Upper lobe of left lung (tissue), 6 donors: Measurements from ENCODE around the gene TNS3. TPM values are rescaled to one million over a fixed set of nuclear protein-coding genes. Genes with fewer than 3 reads are reported as not detected.

Source experiments
- ATAC-seq, 2 donors: fragments of 200-7000 bp; cut with Tn5 transposase; one replicate each; pipeline ENCODE4 v1.9.1; 2022; ENCODE audit warnings: mild to moderate bottlenecking in 2 of 2, moderate library complexity in 2 of 2; ENCODE audit not compliant: low FRiP score in 2 of 2
- DNase-seq, 2 donors: peaks; one replicate each; pipeline ENCODE4 v3.0.0-alpha.2; 2019 to 2020
- H3K27ac ChIP-seq, 4 donors: fragments of 200-600 bp; sonication (generic); one replicate each; pipeline ENCODE4 v1.5.1; 2016 to 2019
- H3K27me3 ChIP-seq, 4 donors: fragments of 200-600 bp; sonication (generic); one replicate each; pipeline ENCODE4 v1.5.1; 2017 to 2019
- H3K36me3 ChIP-seq, 4 donors: fragments of 200-600 bp; sonication (generic); one replicate each; pipeline ENCODE4 v1.5.1; 2016 to 2019
- H3K4me1 ChIP-seq, 4 donors: fragments of 200-600 bp; sonication (generic); one replicate each; pipeline ENCODE4 v1.5.1; 2018 to 2019
- H3K4me3 ChIP-seq, 4 donors: fragments of 200-600 bp; sonication (generic); one replicate each; pipeline ENCODE4 v1.5.1; 2017 to 2019; ENCODE audit warnings: mild to moderate bottlenecking in 2 of 4, moderate library complexity in 1 of 4
- H3K9me3 ChIP-seq, 4 donors: fragments of 200-600 bp; sonication (generic); one replicate each; pipeline ENCODE4 v1.5.1; 2018 to 2019
- EP300 ChIP-seq, 4 donors: sonication (generic); formaldehyde crosslinking; IDR thresholded peaks; one replicate each; pipeline ENCODE4 v1.5.1; 2017; ENCODE audit warnings: antibody characterized with exemption in 4 of 4, control low read depth in 2 of 4
- POLR2A ChIP-seq, 4 donors: fragments of 450-650 bp; IDR thresholded peaks; one replicate each; pipeline ENCODE4 v1.5.1; 2016 to 2017; ENCODE audit warnings: antibody characterized with exemption in 4 of 4, mild to moderate bottlenecking in 2 of 4
- POLR2AphosphoS5 ChIP-seq, 2 donors: sonication (generic); formaldehyde crosslinking; IDR thresholded peaks; one replicate each; pipeline ENCODE4 v1.5.1; 2017; ENCODE audit warnings: antibody characterized with exemption in 2 of 2
- WGBS, 2 donors: methylation state at CpG; one replicate each; pipeline ENCODE4 v1.1.5; 2017 to 2018; 5-methylcytosine and 5-hydroxymethylcytosine counted together
- total RNA-seq, 6 donors: library from RNA; depleted of rRNA in 4 of 6; stranded (reverse); fragments of >200 nt in 4 of 6; gene quantifications; one replicate each; pipeline versions ENCODE4 v1.1.0 to v1.2.1, GENCODE V29; 2016 to 2021
- TF ChIP-seq, protein P1 (sequence below), 6 experiments: fragments of 450-650 bp in 4 of 6; fragments of 200-600 bp in 2 of 6; sonication (generic) in 2 of 6; IDR thresholded peaks; one replicate each; pipeline ENCODE4 v1.5.1; 2016 to 2019; ENCODE audit warnings: antibody characterized with exemption in 6 of 6
- donor health status: DM: no; HTN: no; CAD: no; lungs with moderate emphysema.
- donor health status: DM: no; HTN: yes; CAD: no; lungs with severe emphysema.

The TNS3 gene
- total RNA-seq, 6 donors from 2014 or later: 90.6 to 266 (median 143) TPM

DNA sequence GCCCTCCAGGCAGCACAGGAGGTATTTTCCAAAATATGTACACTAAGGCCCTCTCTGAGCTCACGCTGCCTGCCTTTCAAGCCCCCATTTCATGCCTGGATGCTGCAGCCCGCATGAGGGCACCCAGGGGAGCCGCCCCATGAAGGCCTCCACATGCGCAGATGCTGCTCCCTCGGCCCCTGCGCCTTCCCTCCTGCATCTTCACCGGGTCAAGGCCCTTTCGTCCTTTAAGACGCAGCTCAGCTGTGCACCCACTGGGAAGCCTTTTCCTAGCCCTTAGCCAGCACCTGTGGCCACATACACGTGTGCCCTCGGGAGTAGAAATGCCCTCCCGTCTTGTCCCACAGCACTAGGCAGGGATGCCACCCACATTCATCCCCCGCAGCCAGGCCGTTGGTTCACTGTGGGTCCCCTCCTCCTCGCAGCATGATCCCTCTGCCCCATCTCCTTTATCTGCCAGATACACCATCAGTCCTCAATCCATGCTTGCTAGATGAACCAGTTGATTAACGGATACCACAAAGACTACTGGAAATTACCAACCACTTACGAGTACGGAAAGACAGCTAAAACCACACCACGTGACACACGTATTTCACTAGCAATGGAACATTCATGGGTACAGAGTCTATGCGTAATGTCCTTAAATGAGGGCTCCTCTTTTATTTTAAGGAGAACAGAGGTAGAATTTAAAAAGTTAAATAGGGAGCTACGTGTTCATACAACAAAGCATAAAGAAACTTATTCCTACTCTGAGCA lies 278.0 kb downstream of the TNS3 start:
- Histone ChIP-seq H3K36me3 (peaks cover 9 to 62% (median 37%) of the 10 kb centered on the region in 4 donors), H3K4me3 (no peak overlapping the region), H3K27me3 (no peaks in the 10 kb centered on the region), H3K4me1 (no peaks in the 10 kb centered on the region), H3K9me3 (no peaks in the 10 kb centered on the region), H3K27ac (peak overlapping the region in 2 of 4 donors; percentile 35 to 39)
- no peak for TF ChIP-seq POLR2A (IDR thresholded peaks at IDR 0.05)
- TF ChIP-seq, protein P1, sequence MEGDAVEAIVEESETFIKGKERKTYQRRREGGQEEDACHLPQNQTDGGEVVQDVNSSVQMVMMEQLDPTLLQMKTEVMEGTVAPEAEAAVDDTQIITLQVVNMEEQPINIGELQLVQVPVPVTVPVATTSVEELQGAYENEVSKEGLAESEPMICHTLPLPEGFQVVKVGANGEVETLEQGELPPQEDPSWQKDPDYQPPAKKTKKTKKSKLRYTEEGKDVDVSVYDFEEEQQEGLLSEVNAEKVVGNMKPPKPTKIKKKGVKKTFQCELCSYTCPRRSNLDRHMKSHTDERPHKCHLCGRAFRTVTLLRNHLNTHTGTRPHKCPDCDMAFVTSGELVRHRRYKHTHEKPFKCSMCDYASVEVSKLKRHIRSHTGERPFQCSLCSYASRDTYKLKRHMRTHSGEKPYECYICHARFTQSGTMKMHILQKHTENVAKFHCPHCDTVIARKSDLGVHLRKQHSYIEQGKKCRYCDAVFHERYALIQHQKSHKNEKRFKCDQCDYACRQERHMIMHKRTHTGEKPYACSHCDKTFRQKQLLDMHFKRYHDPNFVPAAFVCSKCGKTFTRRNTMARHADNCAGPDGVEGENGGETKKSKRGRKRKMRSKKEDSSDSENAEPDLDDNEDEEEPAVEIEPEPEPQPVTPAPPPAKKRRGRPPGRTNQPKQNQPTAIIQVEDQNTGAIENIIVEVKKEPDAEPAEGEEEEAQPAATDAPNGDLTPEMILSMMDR (IDR thresholded peaks at IDR 0.05): no peak
- TF ChIP-seq EP300 (IDR thresholded peaks at IDR 0.05): no peak
- no peak for DNase-seq
- no peak for ATAC-seq
- 89 to 92% methylated on average over 22 of the region's 22 CpGs for WGBS, 2 donors

DNA sequence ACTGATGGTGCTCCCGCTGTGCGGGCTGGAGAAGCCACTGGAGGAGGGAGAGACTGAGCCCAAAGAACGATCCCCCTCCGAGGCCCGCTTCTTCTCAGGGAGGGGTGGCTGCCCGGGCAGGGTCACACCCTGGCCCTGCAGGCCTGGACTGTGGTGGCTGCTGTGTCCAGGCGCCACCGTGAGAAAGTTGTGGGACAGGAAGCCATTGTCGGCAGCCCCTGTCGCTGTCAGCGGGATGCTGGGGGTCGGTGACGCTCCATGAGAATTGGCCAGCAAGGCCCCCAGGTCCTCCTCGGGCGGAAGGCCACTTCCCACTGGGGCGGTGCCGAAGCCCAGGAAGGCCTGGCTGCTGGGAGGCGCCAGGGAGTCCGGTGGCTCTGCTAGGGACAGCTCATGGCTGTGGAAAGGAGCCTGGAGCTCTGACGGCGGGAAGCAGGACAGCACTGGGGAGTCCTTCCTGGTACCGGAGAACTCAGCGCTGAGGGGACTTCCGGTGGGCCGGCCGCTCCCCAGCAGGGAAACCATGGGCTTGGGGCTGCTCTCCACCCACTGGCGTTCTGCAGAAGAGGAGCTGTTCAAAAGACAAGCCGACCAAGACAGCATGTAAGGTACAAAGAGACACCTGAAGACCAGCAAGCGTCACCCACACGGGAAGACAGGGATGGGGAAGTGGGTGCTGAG lies 278.8 kb downstream of the TNS3 start:
- Histone ChIP-seq H3K27me3 (no peaks in the 10 kb centered on the region), H3K27ac (peak overlapping the region in 2 of 4 donors; percentile 2 to 35), H3K4me3 (no peak overlapping the region), H3K9me3 (no peaks in the 10 kb centered on the region), H3K4me1 (no peaks in the 10 kb centered on the region), H3K36me3 (peaks cover 9 to 64% (median 37%) of the 10 kb centered on the region in 4 donors)
- WGBS, 2 donors: 95 to 96% methylated on average over 16 to 29 of the region's 30 CpGs
- no peak for TF ChIP-seq POLR2A (IDR thresholded peaks at IDR 0.05)
- TF ChIP-seq, protein P1 (IDR thresholded peaks at IDR 0.05): no peak
- no peak for TF ChIP-seq POLR2AphosphoS5 (IDR thresholded peaks at IDR 0.05)
- TF ChIP-seq EP300 (IDR thresholded peaks at IDR 0.05): no peak
- ATAC-seq (peak in 1 of 2 donors; percentile 32), DNase-seq (peak in 1 of 2 donors; percentile 67)

DNA sequence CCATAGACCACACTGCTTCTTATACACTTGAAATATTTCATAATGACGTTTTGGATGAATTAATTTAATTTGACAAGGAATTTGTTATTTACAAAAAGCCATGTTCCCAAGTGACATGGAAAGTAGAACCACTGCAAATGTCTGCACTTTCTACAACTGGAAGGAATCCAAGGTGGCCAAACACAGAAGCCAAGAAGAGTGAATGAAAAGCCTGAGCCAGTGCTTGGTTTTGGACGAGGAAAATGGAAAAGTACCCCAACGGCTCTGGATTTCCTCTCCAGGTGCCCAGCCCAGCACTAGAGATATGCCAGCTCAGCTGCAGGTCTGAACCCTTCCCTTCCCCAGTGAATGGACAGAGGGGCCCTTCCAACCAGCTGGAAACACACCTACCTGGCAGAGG lies 279.4 kb downstream of the TNS3 start:
- no peak overlapping the region for H3K4me3 ChIP-seq
- H3K27ac ChIP-seq: peak overlapping the region in 2 of 4 donors; percentile 2 to 35
- TF ChIP-seq EP300 (IDR thresholded peaks at IDR 0.05) (no peak), POLR2AphosphoS5 (IDR thresholded peaks at IDR 0.05) (no peak), POLR2A (IDR thresholded peaks at IDR 0.05) (no peak)
- TF ChIP-seq, protein P1 (IDR thresholded peaks at IDR 0.05): no peak
- DNase-seq: no peak
- H3K36me3 ChIP-seq: peaks cover 9 to 65% (median 37%) of the 10 kb centered on the region in 4 donors
- no peaks in the 10 kb centered on the region for H3K27me3 ChIP-seq
- no peak for ATAC-seq
- H3K9me3 ChIP-seq: no peaks in the 10 kb centered on the region
- no peaks in the 10 kb centered on the region for H3K4me1 ChIP-seq
- 59 to 66% methylated on average over 3 of the region's 3 CpGs for WGBS, 2 donors

DNA sequence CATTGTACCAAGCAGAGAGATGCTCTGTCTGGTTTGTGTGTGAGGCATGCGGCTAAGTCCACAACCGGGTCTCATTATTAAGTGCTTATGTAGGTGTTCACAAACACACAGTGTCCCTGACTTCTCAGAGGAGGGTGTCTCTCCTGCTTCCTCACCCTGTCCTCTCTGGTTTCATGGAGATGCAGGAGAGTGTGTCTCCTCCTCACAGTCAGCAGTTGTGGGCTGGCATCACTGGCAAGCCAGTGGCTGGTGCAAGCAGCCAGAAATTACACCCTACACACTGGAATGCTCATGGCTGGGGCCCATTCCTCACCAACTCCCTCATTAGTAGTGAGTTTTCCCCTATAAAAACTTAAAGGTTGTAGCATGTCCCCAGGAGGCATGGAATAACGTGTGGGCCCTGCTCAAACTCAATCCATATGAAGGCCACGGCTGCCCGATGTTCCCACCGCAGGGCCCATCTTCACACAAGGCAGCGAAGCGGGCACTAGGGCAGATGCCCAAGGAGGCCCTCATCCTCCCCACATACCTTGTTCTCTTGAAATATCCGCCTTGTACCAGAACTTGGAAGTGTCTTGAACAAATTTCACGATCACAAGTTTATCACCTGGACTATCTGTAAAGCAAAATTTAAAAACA lies 280.1 kb downstream of the TNS3 start:
- H3K36me3 ChIP-seq: peaks cover 9 to 72% (median 42%) of the 10 kb centered on the region in 4 donors
- no peaks in the 10 kb centered on the region for H3K4me1 ChIP-seq
- no peak overlapping the region for H3K4me3 ChIP-seq
- 96 to 97% methylated on average over 9 to 10 of the region's 10 CpGs for WGBS, 2 donors
- no peaks in the 10 kb centered on the region for H3K9me3 ChIP-seq
- ATAC-seq (no peak), DNase-seq (no peak)
- TF ChIP-seq POLR2AphosphoS5 (IDR thresholded peaks at IDR 0.05) (no peak), POLR2A (IDR thresholded peaks at IDR 0.05) (no peak), EP300 (IDR thresholded peaks at IDR 0.05) (no peak)
- TF ChIP-seq, protein P1 (IDR thresholded peaks at IDR 0.05): no peak
- no peaks in the 10 kb centered on the region for H3K27me3 ChIP-seq
- H3K27ac ChIP-seq: no peak overlapping the region
